A549 (cell line): Measurements from ENCODE around the gene MEIS1. TPM values are rescaled to one million over a fixed set of nuclear protein-coding genes. Genes with fewer than 3 reads are reported as not detected.

Source experiments
- ATAC-seq, 2 experiments: fragments of 200-7000 bp in 1 of 2; fragments of >200 bp in 1 of 2; cut with Nextera tagmentation in 1 of 2; cut with Tn5 transposase in 1 of 2; 3 replicates each; pipeline versions ENCODE4 v1.8.0 to v1.9.1; 2018 to 2020; ENCODE audit warnings: mild to moderate bottlenecking in 1 of 2, moderate library complexity in 1 of 2
- CTCF ChIA-PET: fragments of 300-600 bp; sonication (Branson Sonifier 250); formaldehyde crosslinking; extraction: SDS; loops from one replicate; lab custom pipeline; 2021; ENCODE audit warnings: antibody characterized with exemption, inconsistent platforms; lab: Yijun Ruan, JAX
- POLR2A ChIA-PET: fragments of 350-600 bp; formaldehyde crosslinking; extraction: SDS; loops from one replicate; lab custom pipeline; 2021; ENCODE audit warnings: antibody characterized with exemption, inconsistent platforms; lab: Yijun Ruan, JAX
- DNase-seq, 2 experiments: peaks; one replicate each; pipeline versions ENCODE4 v3.0.0 to v3.0.0-alpha.2; 2011 to 2016; ENCODE audit warnings: low read depth in 1 of 2, low spot score in 1 of 2
- FAIRE-seq: peaks from 2 replicates; lab custom pipeline; 2011; peaks lifted over from hg19 to GRCh38; lab: Jason Lieb, UNC
- H3K27ac ChIP-seq, 2 experiments: fragments of >200 bp; sonication (Bioruptor Twin); formaldehyde crosslinking; 3 replicates each; pipeline ENCODE4 v1.5.1; 2016 to 2017
- H3K4me1 ChIP-seq: fragments of >200 bp; sonication (Bioruptor Twin); formaldehyde crosslinking; 3 replicates; pipeline ENCODE4 v1.6.1; 2016
- H3K4me2 ChIP-seq: fragments of >200 bp; sonication (Bioruptor Twin); formaldehyde crosslinking; 3 replicates; pipeline ENCODE4 v1.6.1; 2016
- H3K4me3 ChIP-seq: fragments of >200 bp; sonication (Bioruptor Twin); formaldehyde crosslinking; 3 replicates; pipeline ENCODE4 v1.5.1; 2016
- H3K9me3 ChIP-seq: fragments of >200 bp; sonication (Bioruptor Twin); formaldehyde crosslinking; 3 replicates; pipeline ENCODE4 v1.6.1; 2016
- BHLHE40 ChIP-seq: IDR thresholded peaks from 2 replicates; pipeline ENCODE4 v1.6.1; 2012; ENCODE audit warnings: low read depth, low read length, inconsistent platforms
- CBX8 ChIP-seq: fragments of 200-600 bp; sonication (generic); IDR thresholded peaks from 2 replicates; pipeline ENCODE4 v1.6.1; 2016
- CHD2 ChIP-seq: fragments of 150-350 bp; IDR thresholded peaks from 2 replicates; pipeline ENCODE4 v1.6.1; 2014; ENCODE audit warnings: low read length; ENCODE audit not compliant: partially characterized antibody
- EHF ChIP-seq: fragments of 250-450 bp; sonication (Bioruptor Pico); IDR thresholded peaks from 2 replicates; pipeline ENCODE4 v1.5.0; 2020; ENCODE audit warnings: mild to moderate bottlenecking
- ELK1 ChIP-seq: fragments of 150-350 bp; IDR thresholded peaks from 2 replicates; pipeline ENCODE4 v1.6.1; 2014; ENCODE audit warnings: low read depth, mild to moderate bottlenecking, low read length
- ESRRA ChIP-seq: fragments of 150-350 bp; IDR thresholded peaks from 2 replicates; pipeline ENCODE4 v1.6.1; 2014; ENCODE audit warnings: mild to moderate bottlenecking, low read length, borderline replicate concordance
- FOSL2 ChIP-seq, 2 experiments: fragments of 450-650 bp in 1 of 2; fragments of >200 bp in 1 of 2; sonication (Bioruptor Twin) in 1 of 2; formaldehyde crosslinking; IDR thresholded peaks; 2 replicates each; pipeline versions ENCODE4 v1.5.0 to v1.6.1; 2016 to 2020; ENCODE audit warnings: mild to moderate bottlenecking in 1 of 2, moderate library complexity in 1 of 2
- FOXS1 ChIP-seq: fragments of 250-450 bp; sonication (Bioruptor Pico); IDR thresholded peaks from 2 replicates; pipeline ENCODE4 v1.5.0; 2020; ENCODE audit warnings: mild to moderate bottlenecking, moderate library complexity
- GATA3 ChIP-seq: IDR thresholded peaks from 2 replicates; pipeline ENCODE4 v1.6.1; 2012; ENCODE audit warnings: borderline replicate concordance
- HDAC2 ChIP-seq: fragments of 200-600 bp; sonication (generic); IDR thresholded peaks from 2 replicates; pipeline ENCODE4 v1.6.1; 2016
- HEYL ChIP-seq: fragments of 250-450 bp; sonication (Bioruptor Pico); IDR thresholded peaks from 2 replicates; pipeline ENCODE4 v1.8.0; 2021; ENCODE audit warnings: mild to moderate bottlenecking, moderate library complexity
- HOXA7 ChIP-seq: fragments of 250-450 bp; sonication (Bioruptor Pico); IDR thresholded peaks from 2 replicates; pipeline ENCODE4 v1.5.0; 2020; ENCODE audit warnings: mild to moderate bottlenecking, moderate library complexity
- HOXB13 ChIP-seq: fragments of 250-450 bp; sonication (Bioruptor Pico); IDR thresholded peaks from 2 replicates; pipeline ENCODE4 v1.5.0; 2020; ENCODE audit warnings: low read depth, mild to moderate bottlenecking, moderate library complexity
- JUNB ChIP-seq: fragments of >200 bp; sonication (Bioruptor Twin); formaldehyde crosslinking; IDR thresholded peaks from 2 replicates; pipeline ENCODE4 v1.6.1; 2016
- KDM5A ChIP-seq: fragments of 200-600 bp; sonication (generic); IDR thresholded peaks from 2 replicates; pipeline ENCODE4 v1.6.1; 2016; ENCODE audit warnings: antibody characterized with exemption, mild to moderate bottlenecking
- MAFK ChIP-seq: fragments of 450-650 bp; IDR thresholded peaks from 2 replicates; pipeline ENCODE4 v1.6.1; 2014; ENCODE audit not compliant: partially characterized antibody
- MAX ChIP-seq: IDR thresholded peaks from 2 replicates; pipeline ENCODE4 v1.6.1; 2012
- MAZ ChIP-seq: fragments of 150-350 bp; IDR thresholded peaks from 2 replicates; pipeline ENCODE4 v1.6.1; 2014; ENCODE audit warnings: antibody characterized with exemption, low read depth, low read length, borderline replicate concordance
- MYC ChIP-seq: IDR thresholded peaks from 2 replicates; pipeline ENCODE4 v1.6.1; 2012; ENCODE audit warnings: mild to moderate bottlenecking, inconsistent platforms, low read length, improper control_type of control experiment, borderline replicate concordance
- NFE2L2 ChIP-seq: fragments of 150-350 bp; conservative IDR thresholded peaks from 2 replicates; pipeline ENCODE4 v1.6.1; 2014; ENCODE audit warnings: low read length
- NPAS2 ChIP-seq: fragments of 250-450 bp; sonication (Bioruptor Pico); IDR thresholded peaks from 2 replicates; pipeline ENCODE4 v1.8.0; 2022; ENCODE audit warnings: mild to moderate bottlenecking, moderate library complexity, borderline replicate concordance
- POLR2AphosphoS2 ChIP-seq: conservative IDR thresholded peaks from 2 replicates; pipeline ENCODE4 v1.6.1; 2012; ENCODE audit warnings: low read length, improper control_type of control experiment, inconsistent platforms
- RAD21 ChIP-seq, 2 experiments: fragments of >200 bp in 1 of 2; sonication (Bioruptor Twin) in 1 of 2; formaldehyde crosslinking in 1 of 2; IDR thresholded peaks in 1 of 2; conservative IDR thresholded peaks in 1 of 2; 2 replicates in 1 of 2; 3 replicates in 1 of 2; pipeline ENCODE4 v1.6.1; 2012 to 2018; ENCODE audit warnings: inconsistent platforms in 1 of 2
- RARB ChIP-seq: fragments of 250-450 bp; sonication (Bioruptor Pico); IDR thresholded peaks from 2 replicates; pipeline ENCODE4 v1.8.0; 2021; ENCODE audit warnings: mild to moderate bottlenecking, moderate library complexity
- RCOR1 ChIP-seq: fragments of 150-350 bp; IDR thresholded peaks from 2 replicates; pipeline ENCODE4 v1.6.1; 2014; ENCODE audit warnings: antibody characterized with exemption, low read length, low read depth
- RFX5 ChIP-seq: fragments of 450-650 bp; IDR thresholded peaks from 2 replicates; pipeline ENCODE4 v1.7.1; 2014; ENCODE audit warnings: antibody characterized with exemption, mild to moderate bottlenecking, moderate library complexity
- RNF2 ChIP-seq: fragments of 200-600 bp; sonication (generic); IDR thresholded peaks from 2 replicates; pipeline ENCODE4 v1.6.1; 2016; ENCODE audit warnings: low read depth, mild to moderate bottlenecking, antibody characterized with exemption, moderate library complexity, borderline replicate concordance
- SMC3 ChIP-seq: fragments of >200 bp; sonication (Bioruptor Twin); formaldehyde crosslinking; IDR thresholded peaks from 3 replicates; pipeline ENCODE4 v1.6.1; 2018; ENCODE audit warnings: inconsistent platforms
- SREBF2 ChIP-seq: fragments of 450-650 bp; IDR thresholded peaks from 2 replicates; pipeline ENCODE4 v1.6.1; 2014; ENCODE audit warnings: mild to moderate bottlenecking, moderate library complexity
- ZSCAN20 ChIP-seq: fragments of 250-450 bp; sonication (Bioruptor Pico); IDR thresholded peaks from 2 replicates; pipeline ENCODE4 v1.8.0; 2022; ENCODE audit warnings: mild to moderate bottlenecking, moderate library complexity
- WGBS: methylation state at CpG from one replicate; pipeline ENCODE4 v1.1.6; 2017; ENCODE audit errors: missing lambda C conversion rate; 5-methylcytosine and 5-hydroxymethylcytosine counted together
- polyA plus RNA-seq, 4 experiments: library from polyadenylated mRNA; depleted of rRNA in 3 of 4; stranded (reverse); fragments of >200 nt; fragmentation: RNase III in 1 of 4; extraction: RNeasy Plus Mini Kit Qiagen cat#74134 plus additional on column Dnase treatment in 1 of 4; gene quantifications; 2 replicates in 3 of 4; 3 replicates in 1 of 4; pipeline ENCODE4 v1.2.3, GENCODE V29; 2011 to 2017
- TF ChIP-seq, protein P1 (sequence below): fragments of >200 bp; sonication (Bioruptor Twin); formaldehyde crosslinking; IDR thresholded peaks from 3 replicates; pipeline ENCODE4 v1.5.1; 2016
- TF ChIP-seq, protein P2 (sequence below): fragments of 250-450 bp; sonication (Bioruptor Pico); IDR thresholded peaks from 2 replicates; pipeline ENCODE4 v1.5.0; 2021; ENCODE audit warnings: mild to moderate bottlenecking, moderate library complexity, borderline replicate concordance

The MEIS1 gene
- polyA plus RNA-seq, 2 of the 4 experiments (the other 2 are of a cell fraction) = 1.9 to 4.2 TPM

- ChIA-PET POLR2A (no interaction called here), CTCF (interaction anchor here (0.6 to 5.7 kb wide), 42 partner anchors 9 to 1605 kb away, joined by 3 to 86 read pairs (median 4); no protein-coding TSS in a partner anchor)
- no peak overlapping the region for H3K4me2 ChIP-seq
- DNase-seq = peak; percentile 27 to 69
- H3K4me1 ChIP-seq = peaks cover 21% of the 10 kb centered on the region; the same call in 2 of the 3 replicates
- no peaks in the 10 kb centered on the region for H3K9me3 ChIP-seq
- no peak for FAIRE-seq
- H3K27ac ChIP-seq = no peak overlapping the region
- H3K4me3 ChIP-seq = no peak overlapping the region
- TF ChIP-seq FOXS1 (CRISPR knock-in tag) (no peak), HOXB13 (no peak), ESRRA (no peak), JUNB (no peak), POLR2AphosphoS2 (no peak), RFX5 (no peak), MAZ (no peak), SREBF2 (no peak), RCOR1 (no peak), ELK1 (no peak), KDM5A (no peak), EHF (no peak), RARB (CRISPR knock-in tag) (no peak), CBX8 (no peak), MAX (no peak), HDAC2 (no peak), RAD21 (conservative IDR thresholded peaks at IDR 0.05 in 1 of 2, IDR thresholded peaks at IDR 0.05 in 1 of 2) (peak; percentile 94 to 95), CHD2 (no peak), MYC (no peak), HEYL (CRISPR knock-in tag) (no peak), ZSCAN20 (CRISPR knock-in tag) (no peak), NFE2L2 (no peak), SMC3 (peak; percentile 95), GATA3 (no peak), HOXA7 (CRISPR knock-in tag) (no peak), BHLHE40 (no peak), FOSL2 (IDR thresholded peaks at IDR 0.05) (no peak), FOSL2 (CRISPR knock-in tag; IDR thresholded peaks at IDR 0.05) (no peak), MAFK (peak; percentile 17), NPAS2 (CRISPR knock-in tag) (no peak), RNF2 (no peak)
- TF ChIP-seq, protein P1, sequence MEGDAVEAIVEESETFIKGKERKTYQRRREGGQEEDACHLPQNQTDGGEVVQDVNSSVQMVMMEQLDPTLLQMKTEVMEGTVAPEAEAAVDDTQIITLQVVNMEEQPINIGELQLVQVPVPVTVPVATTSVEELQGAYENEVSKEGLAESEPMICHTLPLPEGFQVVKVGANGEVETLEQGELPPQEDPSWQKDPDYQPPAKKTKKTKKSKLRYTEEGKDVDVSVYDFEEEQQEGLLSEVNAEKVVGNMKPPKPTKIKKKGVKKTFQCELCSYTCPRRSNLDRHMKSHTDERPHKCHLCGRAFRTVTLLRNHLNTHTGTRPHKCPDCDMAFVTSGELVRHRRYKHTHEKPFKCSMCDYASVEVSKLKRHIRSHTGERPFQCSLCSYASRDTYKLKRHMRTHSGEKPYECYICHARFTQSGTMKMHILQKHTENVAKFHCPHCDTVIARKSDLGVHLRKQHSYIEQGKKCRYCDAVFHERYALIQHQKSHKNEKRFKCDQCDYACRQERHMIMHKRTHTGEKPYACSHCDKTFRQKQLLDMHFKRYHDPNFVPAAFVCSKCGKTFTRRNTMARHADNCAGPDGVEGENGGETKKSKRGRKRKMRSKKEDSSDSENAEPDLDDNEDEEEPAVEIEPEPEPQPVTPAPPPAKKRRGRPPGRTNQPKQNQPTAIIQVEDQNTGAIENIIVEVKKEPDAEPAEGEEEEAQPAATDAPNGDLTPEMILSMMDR = peak; percentile 96
- TF ChIP-seq, protein P2, sequence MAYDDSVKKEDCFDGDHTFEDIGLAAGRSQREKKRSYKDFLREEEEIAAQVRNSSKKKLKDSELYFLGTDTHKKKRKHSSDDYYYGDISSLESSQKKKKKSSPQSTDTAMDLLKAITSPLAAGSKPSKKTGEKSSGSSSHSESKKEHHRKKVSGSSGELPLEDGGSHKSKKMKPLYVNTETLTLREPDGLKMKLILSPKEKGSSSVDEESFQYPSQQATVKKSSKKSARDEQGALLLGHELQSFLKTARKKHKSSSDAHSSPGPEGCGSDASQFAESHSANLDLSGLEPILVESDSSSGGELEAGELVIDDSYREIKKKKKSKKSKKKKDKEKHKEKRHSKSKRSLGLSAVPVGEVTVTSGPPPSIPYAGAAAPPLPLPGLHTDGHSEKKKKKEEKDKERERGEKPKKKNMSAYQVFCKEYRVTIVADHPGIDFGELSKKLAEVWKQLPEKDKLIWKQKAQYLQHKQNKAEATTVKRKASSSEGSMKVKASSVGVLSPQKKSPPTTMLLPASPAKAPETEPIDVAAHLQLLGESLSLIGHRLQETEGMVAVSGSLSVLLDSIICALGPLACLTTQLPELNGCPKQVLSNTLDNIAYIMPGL (CRISPR knock-in tag) = no peak
- ATAC-seq = no peak
- WGBS = 22% methylated on average over 5 of the region's 5 CpGs
Observed at GRCh38 chr2:66428986-66429612, 5.8 kb upstream of the MEIS1 start.
